H1 (cell line): ENCODE data around the gene ANKRD7. TPM values are rescaled to one million over a fixed set of nuclear protein-coding genes. Genes with fewer than 3 reads are reported as not detected.

ENCODE experiments used
- CBX8 ChIP-seq: fragments of 300-800, 300-1000 bp; sonication (generic); IDR thresholded peaks from 2 replicates; pipeline ENCODE4 v1.7.1; 2016; ENCODE audit warnings: low read depth, low read length, borderline replicate concordance
- FOSL1 ChIP-seq: IDR thresholded peaks from 2 replicates; pipeline ENCODE4 v1.6.1; 2011; ENCODE audit warnings: mild to moderate bottlenecking, low read depth, low read length, moderate library complexity; ENCODE audit not compliant: insufficient read depth
- HDAC6 ChIP-seq: IDR thresholded peaks from one replicate; pipeline ENCODE4 v1.7.1; 2012; ENCODE audit warnings: low read depth, mild to moderate bottlenecking, inconsistent platforms, low read length, moderate library complexity
- SP2 ChIP-seq: IDR thresholded peaks from 2 replicates; pipeline ENCODE4 v1.6.1; 2012; ENCODE audit warnings: mild to moderate bottlenecking, low read length, inconsistent platforms
- SUZ12 ChIP-seq: fragments of 200-600 bp; sonication (generic); IDR thresholded peaks from 2 replicates; pipeline ENCODE4 v1.6.1; 2012; ENCODE audit warnings: mild to moderate bottlenecking, inconsistent platforms, low read length, moderate library complexity, mixed read lengths
- TAF1 ChIP-seq: IDR thresholded peaks from 2 replicates; pipeline ENCODE4 v1.6.1; 2011; ENCODE audit warnings: mild to moderate bottlenecking, low read depth, low read length
- polyA plus RNA-seq, 7 experiments: library from polyadenylated mRNA; depleted of rRNA in 3 of 7; stranded (reverse) in 5 of 7; unstranded in 2 of 7; fragments of >200 nt in 5 of 7; fragments of 200-250 nt in 2 of 7; gene quantifications; 1 replicate in 5 of 7; 2 replicates in 1 of 7; 4 replicates in 1 of 7; pipeline versions ENCODE4 v1.2.1 to v1.2.3, GENCODE V29; 2011 to 2013; ENCODE audit warnings: missing spikeins in 2 of 7, mixed read lengths in 2 of 7
- total RNA-seq: library from RNA; stranded (reverse); fragmentation: NEBNext Ultra II Directional; extraction: Animal tissue kit (Norgen Biotek cat#: 25700); gene quantifications from 2 replicates; pipeline ENCODE4 v1.2.1, GENCODE V29; 2021

ANKRD7 gene
- total and polyA plus RNA-seq, 2 of the 8 experiments (the other 6 are each of a cell fraction or from before 2014, with no cell fraction given): not detected

DNA sequence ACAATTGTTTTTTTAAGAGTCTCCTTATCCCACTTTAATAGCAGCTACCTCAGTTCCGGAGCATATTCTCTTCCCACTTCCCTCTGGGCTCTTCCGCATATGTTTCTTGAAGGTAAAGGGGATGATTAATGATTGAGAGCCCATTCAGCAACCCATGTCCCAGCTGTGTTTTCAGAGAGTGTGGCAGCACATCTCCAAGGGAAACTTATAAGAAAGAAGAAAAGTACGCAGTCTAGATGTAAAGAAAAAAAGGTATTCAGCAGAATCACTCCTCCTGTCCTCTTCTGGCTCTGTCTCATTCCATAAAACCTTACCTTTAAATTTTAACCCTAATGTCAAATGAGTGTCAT lies 9.7 kb upstream of the ANKRD7 start (continued):
- TF ChIP-seq SUZ12 (no peak), TAF1 (no peak), FOSL1 (no peak), CBX8 (no peak), SP2 (no peak), HDAC6 (no peak)
